Kidney (tissue), 11 donors: Measurements from ENCODE around the gene NPY4R. TPM values are rescaled to one million over a fixed set of nuclear protein-coding genes. Genes with fewer than 3 reads are reported as not detected.
"Not testable (repeated sequence)": the region's sequence is repeated elsewhere in the genome, so short reads cannot be mapped to it uniquely, and the experiment has no call there.

Experiments
- DNase-seq, 5 donors: peaks; one replicate each; pipeline ENCODE4 v3.0.0-alpha.2; 2013 to 2020
- FAIRE-seq: peaks from 2 replicates; lab custom pipeline; 2012; peaks lifted over from hg19 to GRCh38; lab: Jason Lieb, UNC
- H3K27ac ChIP-seq, 2 donors: one replicate each; pipeline ENCODE4 v1.7.0; 2013; ENCODE audit warnings: low read depth in 2 of 2, low read length in 2 of 2, inconsistent platforms in 1 of 2
- H3K27me3 ChIP-seq: one replicate; pipeline ENCODE4 v1.7.1; 2013; ENCODE audit warnings: low read length, inconsistent platforms; ENCODE audit not compliant: control insufficient read depth, insufficient read depth
- H3K36me3 ChIP-seq, 3 donors: one replicate each; pipeline versions ENCODE4 v1.7.0 to v1.7.1; 2013; ENCODE audit warnings: low read length in 3 of 3, control low read depth in 1 of 3, inconsistent platforms in 1 of 3; ENCODE audit not compliant: insufficient read depth in 3 of 3, control insufficient read depth in 2 of 3
- H3K4me1 ChIP-seq, 3 donors: one replicate each; pipeline versions ENCODE4 v1.7.0 to v1.7.1; 2013; ENCODE audit warnings: low read length in 3 of 3, inconsistent platforms in 1 of 3, low read depth in 1 of 3; ENCODE audit not compliant: control insufficient read depth in 2 of 3, insufficient read depth in 2 of 3
- H3K4me3 ChIP-seq, 3 donors: one replicate each; pipeline versions ENCODE4 v1.7.0 to v1.8.1; 2013; ENCODE audit warnings: low read length in 3 of 3, control low read depth in 1 of 3, inconsistent platforms in 1 of 3
- H3K9ac ChIP-seq, 3 donors: one replicate each; pipeline versions ENCODE4 v1.7.0 to v1.7.1; 2013; ENCODE audit warnings: low read length in 3 of 3, control low read depth in 1 of 3, inconsistent platforms in 1 of 3
- H3K9me3 ChIP-seq, 3 donors: one replicate each; pipeline versions ENCODE4 v1.7.0 to v1.7.1; 2013; ENCODE audit warnings: low read length in 3 of 3, control low read depth in 1 of 3, inconsistent platforms in 1 of 3; ENCODE audit not compliant: control insufficient read depth in 2 of 3, insufficient read depth in 1 of 3
- intact Hi-C: fragments of 100-400 bp; cut with DNase I; formaldehyde crosslinking; loops from one replicate; pipeline ENCODE4 v1.11.1; 2022
- polyA plus RNA-seq: library from polyadenylated mRNA; stranded (reverse); fragments of 350-450 nt; fragmentation: Illumina TruSeq; extraction: RNeasy Lipid Tissue Mini Kit (QIAGEN cat#74804); gene quantifications from one replicate; pipeline ENCODE4 v1.2.3, GENCODE V29; 2014; ENCODE audit warnings: low read depth, low replicate concordance; ENCODE audit not compliant: insufficient read depth
- total RNA-seq: library from RNA; stranded (reverse); fragmentation: NEBNext Ultra II Directional; extraction: Animal tissue kit (Norgen Biotek cat#: 25700); gene quantifications from one replicate; pipeline ENCODE4 v1.2.1, GENCODE V29; 2021
- donor health status: control.
- donor health status: control.
- donor health status: DM: yes; HTN: yes; CAD: no.
- donor health status: Normal renal cell carcinoma (clear cell type).

The NPY4R gene
- total and polyA plus RNA-seq, 2 donors from 2014 or later: not detected

DNA sequence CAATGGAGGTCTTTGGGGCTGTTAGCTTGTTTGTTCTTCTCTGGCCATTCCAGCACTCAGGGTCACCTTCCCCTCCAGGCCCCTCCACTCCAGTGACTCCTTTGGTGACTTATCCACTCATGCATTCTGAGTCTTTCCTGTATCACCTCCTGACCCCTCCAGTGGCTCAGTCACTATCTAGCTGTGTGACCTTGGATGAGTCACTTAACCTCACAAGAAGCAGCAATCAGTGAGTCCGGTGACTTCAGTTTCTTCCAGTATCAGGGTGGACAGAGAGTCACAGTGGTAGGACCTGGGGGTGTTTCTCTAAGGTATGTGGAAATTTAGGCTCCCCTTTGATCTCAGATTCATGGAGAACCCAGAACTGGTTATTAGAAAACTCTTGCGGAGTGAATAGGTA, 9.8 kb downstream of the NPY4R start:
- intact Hi-C loops, FAIRE-seq: not testable (repeated sequence)

DNA sequence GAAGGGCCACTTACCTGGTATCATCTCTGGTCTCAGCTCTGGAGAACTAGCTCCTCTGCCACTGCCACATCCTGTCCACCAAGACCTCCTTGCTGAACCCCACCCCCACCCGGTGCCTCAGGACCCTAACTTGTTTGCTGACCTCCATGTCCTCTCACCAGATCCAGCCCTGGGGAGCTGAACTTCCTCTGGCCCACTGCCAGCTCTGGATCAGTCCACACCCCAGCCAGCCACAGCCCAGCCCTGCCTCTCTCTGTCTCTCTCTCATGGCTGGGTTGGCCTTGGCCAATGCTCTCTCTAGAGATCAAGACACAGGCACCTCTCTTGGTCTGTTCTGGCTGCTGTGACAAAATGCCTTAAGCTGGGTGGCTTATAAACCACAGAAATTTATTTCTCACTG, 14.4 kb downstream of the NPY4R start:
- H3K27me3 ChIP-seq, H3K27ac ChIP-seq, H3K4me1 ChIP-seq, H3K4me3 ChIP-seq, FAIRE-seq, intact Hi-C loops, H3K9ac ChIP-seq, H3K9me3 ChIP-seq, H3K36me3 ChIP-seq: not testable (repeated sequence)
- peak in 1 of 5 donors; percentile 43 for DNase-seq

More for the DNA sequence above, 9.8 kb downstream of the NPY4R start:
- H3K4me1 ChIP-seq, H3K27ac ChIP-seq, H3K36me3 ChIP-seq, H3K9ac ChIP-seq, H3K9me3 ChIP-seq, H3K4me3 ChIP-seq, DNase-seq, H3K27me3 ChIP-seq: not testable (repeated sequence)

DNA sequence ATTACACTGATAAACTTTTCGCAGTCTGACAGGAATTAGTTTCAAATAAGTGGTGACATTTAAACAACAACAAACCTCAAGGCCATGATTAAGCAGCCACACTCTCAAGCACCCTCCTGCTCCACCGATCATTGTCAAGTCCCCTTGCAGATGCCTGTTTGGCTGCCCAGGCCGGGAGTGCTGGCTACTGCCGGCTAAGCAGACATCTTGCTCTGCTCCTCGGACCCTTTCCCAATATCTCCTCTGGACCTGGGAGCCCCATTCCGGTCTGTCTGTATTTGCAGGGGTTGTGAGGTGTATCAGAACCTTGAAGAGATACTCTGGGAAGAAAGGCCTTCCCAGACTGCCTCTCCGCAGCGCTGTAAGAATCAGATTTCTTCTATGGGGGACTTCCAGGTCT, 14.9 kb downstream of the NPY4R start:
- H3K4me3 ChIP-seq, H3K27me3 ChIP-seq, H3K9me3 ChIP-seq, H3K4me1 ChIP-seq, FAIRE-seq, H3K27ac ChIP-seq, H3K36me3 ChIP-seq, H3K9ac ChIP-seq, intact Hi-C loops: not testable (repeated sequence)
- DNase-seq: peak in 1 of 5 donors; percentile 35

DNA sequence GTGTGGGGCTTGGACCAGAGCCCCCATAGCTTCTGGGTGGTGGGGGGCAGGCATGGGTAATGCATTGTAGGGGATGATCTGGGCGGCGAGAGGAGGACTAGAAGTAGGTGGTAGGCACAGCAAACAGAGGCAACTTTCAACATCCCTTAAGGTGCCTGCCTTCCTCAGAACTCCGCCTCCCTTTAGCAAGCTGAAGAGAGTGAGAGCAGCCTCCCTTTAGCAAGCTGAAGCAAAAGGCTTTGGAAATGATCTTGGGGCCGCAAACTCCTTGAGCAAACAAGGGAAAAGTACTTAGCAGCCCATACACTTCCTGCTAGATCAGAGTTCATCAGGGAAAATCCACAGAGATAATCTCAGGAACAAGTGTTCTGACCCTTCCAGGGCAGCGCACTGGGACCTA, 18.3 kb downstream of the NPY4R start:
- H3K36me3 ChIP-seq, FAIRE-seq, H3K27ac ChIP-seq, intact Hi-C loops, H3K27me3 ChIP-seq, H3K4me3 ChIP-seq, H3K4me1 ChIP-seq, H3K9ac ChIP-seq, H3K9me3 ChIP-seq: not testable (repeated sequence)
- DNase-seq: peak in 1 of 5 donors; percentile 22

DNA sequence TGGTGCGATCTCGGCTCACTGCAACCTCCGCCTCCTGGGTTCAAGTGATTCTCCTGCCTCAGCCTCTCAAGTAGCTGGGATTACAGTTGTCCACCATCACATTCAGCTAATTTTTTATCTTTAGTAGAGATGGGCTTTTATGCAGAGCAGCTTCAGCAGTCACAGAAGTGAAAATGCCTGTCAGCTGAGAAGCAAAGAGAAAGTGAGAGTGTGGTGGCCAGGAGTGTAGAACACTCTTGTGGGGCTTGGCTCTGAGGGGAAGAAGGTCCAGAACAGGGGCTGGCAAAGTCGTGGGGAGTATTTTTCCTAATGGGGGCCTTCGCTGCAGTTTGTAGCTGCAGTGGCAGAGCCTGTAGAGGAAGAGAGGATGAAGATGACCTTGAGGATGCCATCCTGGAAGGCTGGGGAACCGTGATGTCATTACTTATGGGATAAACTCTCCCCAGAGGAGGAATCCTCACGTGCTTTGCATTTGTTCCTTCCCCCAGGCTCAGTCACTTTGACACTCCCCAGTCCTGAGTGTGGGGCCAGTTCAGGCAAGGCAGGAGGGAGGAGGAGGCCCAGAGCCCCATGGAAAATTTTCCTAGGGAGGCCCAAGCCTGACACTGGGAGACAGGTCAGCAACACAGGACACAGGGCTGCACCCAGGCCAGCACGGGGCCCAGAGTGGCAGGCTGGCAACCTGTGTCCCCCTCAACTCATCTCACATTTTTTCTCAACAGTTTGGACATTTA, 20.2 kb downstream of the NPY4R start:
- FAIRE-seq, intact Hi-C loops: not testable (repeated sequence)

DNA sequence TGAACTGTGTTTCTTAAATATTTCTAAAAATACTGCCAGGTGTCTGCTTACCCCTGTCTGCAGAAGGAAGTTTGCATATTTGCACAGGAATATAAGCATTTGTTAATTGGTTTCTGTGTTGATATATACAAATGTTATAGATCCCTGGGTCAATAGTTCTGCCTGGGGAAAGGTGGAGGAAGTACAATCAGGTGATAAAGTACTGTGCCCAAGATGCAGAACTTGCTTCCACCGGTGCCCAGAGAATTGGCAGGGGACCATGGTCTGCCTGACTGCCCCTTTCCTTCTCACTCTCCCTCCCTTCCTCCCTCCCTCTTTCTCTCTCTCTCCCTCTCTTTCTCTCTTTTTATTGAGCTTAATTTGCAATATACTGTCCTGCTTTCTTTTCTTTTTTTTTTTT, 22.3 kb downstream of the NPY4R start:
- H3K4me1 ChIP-seq, H3K9me3 ChIP-seq, H3K27me3 ChIP-seq, H3K27ac ChIP-seq, DNase-seq, H3K36me3 ChIP-seq, intact Hi-C loops, H3K4me3 ChIP-seq, FAIRE-seq, H3K9ac ChIP-seq: not testable (repeated sequence)

More for the DNA sequence above, 20.2 kb downstream of the NPY4R start:
- H3K4me3 ChIP-seq, H3K9ac ChIP-seq, H3K9me3 ChIP-seq, H3K27me3 ChIP-seq, H3K27ac ChIP-seq, H3K4me1 ChIP-seq, DNase-seq, H3K36me3 ChIP-seq: not testable (repeated sequence)

DNA sequence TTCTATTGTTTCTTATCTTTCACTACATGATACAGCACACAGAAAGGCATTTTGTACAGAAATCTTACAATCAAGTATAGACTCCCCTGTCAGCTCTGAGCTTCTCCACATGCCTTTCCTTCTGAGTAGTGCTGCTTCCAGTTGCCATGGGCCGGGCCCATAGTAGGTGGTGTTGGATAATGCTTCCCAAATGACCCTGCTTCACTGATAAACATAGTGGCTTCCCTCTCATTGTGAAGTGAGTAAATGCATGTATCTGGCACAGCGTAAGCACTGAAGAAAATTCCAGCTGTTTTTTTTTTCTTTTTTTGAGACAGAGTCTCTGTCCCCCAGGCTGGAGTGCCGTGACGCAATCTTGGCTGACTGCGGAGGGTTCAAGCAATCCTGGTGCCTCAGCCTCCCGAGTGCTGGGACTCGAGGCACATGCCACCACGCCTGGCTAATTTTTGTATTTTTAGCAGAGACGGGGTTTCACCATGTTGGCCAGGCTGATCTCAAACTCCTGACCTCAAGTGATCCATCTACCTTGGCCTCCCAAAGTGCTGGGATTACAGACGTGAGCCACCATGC, 23.0 kb downstream of the NPY4R start:
- FAIRE-seq, H3K4me1 ChIP-seq, H3K36me3 ChIP-seq, H3K9ac ChIP-seq, H3K9me3 ChIP-seq, H3K4me3 ChIP-seq, H3K27ac ChIP-seq, intact Hi-C loops, H3K27me3 ChIP-seq: not testable (repeated sequence)
- DNase-seq: peak in 1 of 5 donors; percentile 15

DNA sequence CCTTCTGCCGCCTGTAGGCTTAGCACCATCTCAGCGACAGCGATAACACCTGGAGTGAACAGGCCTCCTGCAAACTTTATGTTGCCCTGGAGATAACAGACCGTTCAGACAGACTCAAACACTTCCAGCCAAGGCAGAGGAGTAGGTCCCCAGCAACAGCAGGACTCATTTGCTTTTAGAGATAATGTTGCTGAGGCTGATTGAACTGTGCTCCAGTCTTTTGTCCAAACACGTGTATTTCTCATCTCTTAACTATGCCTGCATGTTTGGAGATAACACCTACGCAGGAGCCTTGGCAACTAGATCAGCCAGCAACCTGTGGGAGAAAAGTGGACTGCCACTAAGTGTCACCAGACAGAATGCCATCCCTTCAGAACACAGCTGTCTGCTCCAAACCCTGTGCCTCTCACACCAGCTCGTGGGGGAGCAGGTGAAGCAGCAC, 23.9 kb downstream of the NPY4R start:
- peak in 1 of 5 donors; percentile 27 for DNase-seq
- H3K9ac ChIP-seq, FAIRE-seq, intact Hi-C loops, H3K4me1 ChIP-seq, H3K9me3 ChIP-seq, H3K36me3 ChIP-seq, H3K4me3 ChIP-seq, H3K27me3 ChIP-seq, H3K27ac ChIP-seq: not testable (repeated sequence)
